Measurements from ENCODE around the gene RPS6KA3.
"Not testable (repeated sequence)": the region's sequence is repeated elsewhere in the genome, so short reads cannot be mapped to it uniquely, and the experiment has no call there.

RPS6KA3 gene

GRCh38 chrX:20251691-20252090 lies 15.0 kb downstream of the RPS6KA3 start:
- no peak overlapping the region for H3K4me2 ChIP-seq (ENCODE audit: low read length)
- no peak overlapping the region for H3K56ac ChIP-seq (ENCODE audit: low read length)
- H4K5ac ChIP-seq (ENCODE audit: low read length): no peak overlapping the region
- no peak overlapping the region for H3K4ac ChIP-seq (ENCODE audit: low read depth, low read length)
- no peak overlapping the region for H2BK120ac ChIP-seq (ENCODE audit: low read depth, low read length)
- no peak overlapping the region for H2BK5ac ChIP-seq (ENCODE audit: low read length)
- no peak overlapping the region for H2AK5ac ChIP-seq (ENCODE audit: low read length)
- peaks cover 2% of the 10 kb centered on the region for H3K79me2 ChIP-seq (ENCODE audit: control insufficient read depth, insufficient read depth, low read length)
- H3K9ac ChIP-seq (ENCODE audit: low read length): no peak overlapping the region
- no peak for DNase-seq
- H3K36me3 ChIP-seq (ENCODE audit: control insufficient read depth, insufficient read depth, low read length): no peaks in the 10 kb centered on the region
- H3K4me1 ChIP-seq (ENCODE audit: control insufficient read depth, low read depth, low read length): no peaks in the 10 kb centered on the region
- H3K79me1 ChIP-seq (ENCODE audit: low read length): no peaks in the 10 kb centered on the region
- H3K27me3 ChIP-seq (ENCODE audit: insufficient read depth, low read length, poor library complexity): no peaks in the 10 kb centered on the region
- H3K27ac ChIP-seq (ENCODE audit: low read depth, low read length): no peak overlapping the region
- no peak overlapping the region for H4K8ac ChIP-seq (ENCODE audit: low read depth, low read length)
- H3K23ac ChIP-seq (ENCODE audit: low read length): no peak overlapping the region
- no peak overlapping the region for H3K18ac ChIP-seq (ENCODE audit: low read length)
- no peak overlapping the region for H2BK15ac ChIP-seq (replicated peaks; ENCODE audit: low read depth)
- no peak overlapping the region for H3K4me3 ChIP-seq (ENCODE audit: low read length)

DNA sequence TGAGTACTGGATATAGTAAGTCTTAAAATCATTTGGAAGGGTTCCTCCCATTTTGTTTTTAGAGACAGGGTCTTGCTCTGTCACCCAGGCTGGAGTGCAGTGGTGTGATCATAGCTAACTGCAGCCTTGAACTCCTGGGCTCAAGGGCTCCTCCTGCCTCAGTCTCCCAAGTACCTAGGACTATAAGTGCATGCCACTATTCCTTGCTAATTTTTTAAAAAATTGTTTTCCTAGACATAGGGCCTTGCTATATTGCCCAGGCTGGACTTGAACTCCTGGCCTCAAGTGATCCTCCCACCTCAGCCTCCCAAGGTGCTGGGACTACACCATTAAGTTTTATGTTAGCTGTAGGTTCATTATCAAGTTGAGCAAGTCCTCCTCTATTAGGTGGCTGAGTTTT lies 16.6 kb downstream of the RPS6KA3 start:
- not testable (repeated sequence) for H4K8ac ChIP-seq (ENCODE audit: low read depth, low read length); H3K56ac ChIP-seq (ENCODE audit: low read length); H2BK15ac ChIP-seq (replicated peaks; ENCODE audit: low read depth); H2AK5ac ChIP-seq (ENCODE audit: low read length); H3K4ac ChIP-seq (ENCODE audit: low read depth, low read length); DNase-seq; H3K4me2 ChIP-seq (ENCODE audit: low read length); H3K23ac ChIP-seq (ENCODE audit: low read length); H3K27me3 ChIP-seq (ENCODE audit: insufficient read depth, low read length, poor library complexity); H4K5ac ChIP-seq (ENCODE audit: low read length); H3K79me2 ChIP-seq (ENCODE audit: control insufficient read depth, insufficient read depth, low read length); H3K27ac ChIP-seq (ENCODE audit: low read depth, low read length); H3K79me1 ChIP-seq (ENCODE audit: low read length); H3K4me3 ChIP-seq (ENCODE audit: low read length); H2BK120ac ChIP-seq (ENCODE audit: low read depth, low read length); H2BK5ac ChIP-seq (ENCODE audit: low read length); H3K4me1 ChIP-seq (ENCODE audit: control insufficient read depth, low read depth, low read length); H3K18ac ChIP-seq (ENCODE audit: low read length); H3K36me3 ChIP-seq (ENCODE audit: control insufficient read depth, insufficient read depth, low read length); H3K9ac ChIP-seq (ENCODE audit: low read length)

- peaks cover 2% of the 10 kb centered on the region for H3K79me2 ChIP-seq (ENCODE audit: control insufficient read depth, insufficient read depth, low read length)
- H3K18ac ChIP-seq (ENCODE audit: low read length): no peak overlapping the region
- no peaks in the 10 kb centered on the region for H3K27me3 ChIP-seq (ENCODE audit: insufficient read depth, low read length, poor library complexity)
- no peak overlapping the region for H3K9ac ChIP-seq (ENCODE audit: low read length)
- H3K4me3 ChIP-seq (ENCODE audit: low read length): no peak overlapping the region
- H2BK120ac ChIP-seq (ENCODE audit: low read depth, low read length): no peak overlapping the region
- no peak overlapping the region for H3K23ac ChIP-seq (ENCODE audit: low read length)
- no peak overlapping the region for H3K4me2 ChIP-seq (ENCODE audit: low read length)
- H3K79me1 ChIP-seq (ENCODE audit: low read length): no peaks in the 10 kb centered on the region
- H3K36me3 ChIP-seq (ENCODE audit: control insufficient read depth, insufficient read depth, low read length): no peaks in the 10 kb centered on the region
- no peak overlapping the region for H3K27ac ChIP-seq (ENCODE audit: low read depth, low read length)
- no peak overlapping the region for H3K56ac ChIP-seq (ENCODE audit: low read length)
- WGBS (ENCODE audit: extremely low coverage, insufficient coverage, low lambda C conversion rate): no CpG with 5 or more reads among the region's 7 CpGs
- no peak overlapping the region for H2BK15ac ChIP-seq (replicated peaks; ENCODE audit: low read depth)
- no peak overlapping the region for H2AK5ac ChIP-seq (ENCODE audit: low read length)
- no peaks in the 10 kb centered on the region for H3K4me1 ChIP-seq (ENCODE audit: control insufficient read depth, low read depth, low read length)
- no peak overlapping the region for H4K8ac ChIP-seq (ENCODE audit: low read depth, low read length)
- H4K5ac ChIP-seq (ENCODE audit: low read length): no peak overlapping the region
- H2BK5ac ChIP-seq (ENCODE audit: low read length): no peak overlapping the region
- DNase-seq: no peak
- no peak overlapping the region for H3K4ac ChIP-seq (ENCODE audit: low read depth, low read length)
Observed at GRCh38 chrX:20248592-20249192, 18.0 kb downstream of the RPS6KA3 start.

GRCh38 chrX:20244931-20245330 lies 21.8 kb downstream of the RPS6KA3 start:
- Histone ChIP-seq H2BK15ac (replicated peaks; ENCODE audit: low read depth) (no peak overlapping the region), H3K4me2 (ENCODE audit: low read length) (no peak overlapping the region), H3K27me3 (ENCODE audit: insufficient read depth, low read length, poor library complexity) (no peaks in the 10 kb centered on the region), H2AK5ac (ENCODE audit: low read length) (no peak overlapping the region), H3K9ac (ENCODE audit: low read length) (no peak overlapping the region), H3K18ac (ENCODE audit: low read length) (no peak overlapping the region), H2BK5ac (ENCODE audit: low read length) (no peak overlapping the region), H3K4ac (ENCODE audit: low read depth, low read length) (no peak overlapping the region), H3K4me1 (ENCODE audit: control insufficient read depth, low read depth, low read length) (no peaks in the 10 kb centered on the region), H4K8ac (ENCODE audit: low read depth, low read length) (no peak overlapping the region), H3K79me1 (ENCODE audit: low read length) (no peaks in the 10 kb centered on the region), H3K36me3 (ENCODE audit: control insufficient read depth, insufficient read depth, low read length) (no peaks in the 10 kb centered on the region), H3K4me3 (ENCODE audit: low read length) (no peak overlapping the region), H3K56ac (ENCODE audit: low read length) (no peak overlapping the region), H3K79me2 (ENCODE audit: control insufficient read depth, insufficient read depth, low read length) (no peaks in the 10 kb centered on the region), H3K27ac (ENCODE audit: low read depth, low read length) (no peak overlapping the region), H4K5ac (ENCODE audit: low read length) (no peak overlapping the region), H2BK120ac (ENCODE audit: low read depth, low read length) (no peak overlapping the region), H3K23ac (ENCODE audit: low read length) (no peak overlapping the region)
- no peak for DNase-seq
- WGBS (ENCODE audit: extremely low coverage, insufficient coverage, low lambda C conversion rate): 100% methylated on average over 1 of the region's 2 CpGs

GRCh38 chrX:20240201-20240600 lies 26.5 kb downstream of the RPS6KA3 start:
- Histone ChIP-seq H4K8ac (ENCODE audit: low read depth, low read length) (no peak overlapping the region), H3K4ac (ENCODE audit: low read depth, low read length) (no peak overlapping the region), H3K56ac (ENCODE audit: low read length) (no peak overlapping the region), H3K36me3 (ENCODE audit: control insufficient read depth, insufficient read depth, low read length) (no peaks in the 10 kb centered on the region), H2BK120ac (ENCODE audit: low read depth, low read length) (no peak overlapping the region), H3K27ac (ENCODE audit: low read depth, low read length) (no peak overlapping the region), H2AK5ac (ENCODE audit: low read length) (no peak overlapping the region), H3K79me2 (ENCODE audit: control insufficient read depth, insufficient read depth, low read length) (no peaks in the 10 kb centered on the region), H3K9ac (ENCODE audit: low read length) (no peak overlapping the region), H3K4me3 (ENCODE audit: low read length) (no peak overlapping the region), H3K18ac (ENCODE audit: low read length) (no peak overlapping the region), H3K27me3 (ENCODE audit: insufficient read depth, low read length, poor library complexity) (no peaks in the 10 kb centered on the region), H3K4me1 (ENCODE audit: control insufficient read depth, low read depth, low read length) (no peaks in the 10 kb centered on the region), H3K79me1 (ENCODE audit: low read length) (no peaks in the 10 kb centered on the region), H2BK15ac (replicated peaks; ENCODE audit: low read depth) (no peak overlapping the region), H4K5ac (ENCODE audit: low read length) (no peak overlapping the region), H3K23ac (ENCODE audit: low read length) (no peak overlapping the region), H2BK5ac (ENCODE audit: low read length) (no peak overlapping the region), H3K4me2 (ENCODE audit: low read length) (no peak overlapping the region)
- DNase-seq: no peak

GRCh38 chrX:20237864-20238263 lies 28.8 kb downstream of the RPS6KA3 start:
- H3K23ac ChIP-seq (ENCODE audit: low read length): no peak overlapping the region
- no peak overlapping the region for H4K8ac ChIP-seq (ENCODE audit: low read depth, low read length)
- peak; percentile 42 for DNase-seq
- H3K18ac ChIP-seq (ENCODE audit: low read length): no peak overlapping the region
- H3K4me1 ChIP-seq (ENCODE audit: control insufficient read depth, low read depth, low read length): no peaks in the 10 kb centered on the region
- H3K9ac ChIP-seq (ENCODE audit: low read length): no peak overlapping the region
- WGBS (ENCODE audit: extremely low coverage, insufficient coverage, low lambda C conversion rate): no CpG with 5 or more reads among the region's 1 CpG
- H3K4me3 ChIP-seq (ENCODE audit: low read length): no peak overlapping the region
- H3K4ac ChIP-seq (ENCODE audit: low read depth, low read length): no peak overlapping the region
- no peaks in the 10 kb centered on the region for H3K79me1 ChIP-seq (ENCODE audit: low read length)
- H2BK5ac ChIP-seq (ENCODE audit: low read length): no peak overlapping the region
- H3K79me2 ChIP-seq (ENCODE audit: control insufficient read depth, insufficient read depth, low read length): no peaks in the 10 kb centered on the region
- no peaks in the 10 kb centered on the region for H3K36me3 ChIP-seq (ENCODE audit: control insufficient read depth, insufficient read depth, low read length)
- no peak overlapping the region for H3K4me2 ChIP-seq (ENCODE audit: low read length)
- H3K27ac ChIP-seq (ENCODE audit: low read depth, low read length): no peak overlapping the region
- no peak overlapping the region for H2BK120ac ChIP-seq (ENCODE audit: low read depth, low read length)
- H3K56ac ChIP-seq (ENCODE audit: low read length): no peak overlapping the region
- H4K5ac ChIP-seq (ENCODE audit: low read length): no peak overlapping the region
- no peaks in the 10 kb centered on the region for H3K27me3 ChIP-seq (ENCODE audit: insufficient read depth, low read length, poor library complexity)
- no peak overlapping the region for H2BK15ac ChIP-seq (replicated peaks; ENCODE audit: low read depth)
- H2AK5ac ChIP-seq (ENCODE audit: low read length): no peak overlapping the region

All from mesendoderm (in vitro differentiated cells).